HT-29 (cell line): ENCODE results near the gene ERLIN1. TPM values are rescaled to one million over a fixed set of nuclear protein-coding genes. Genes with fewer than 3 reads are reported as not detected.

Experiments used
- total RNA-seq: library from RNA; depleted of rRNA; stranded (reverse); fragments of >200 nt; shearing (Covaris generic); gene quantifications from 2 replicates; pipeline ENCODE4 v1.2.3, GENCODE V29; 2014; rRNA removed

Gene ERLIN1
- total RNA-seq, 1 experiment from 2014 or later, result 12.5 TPM

Other genes starting within 250 kb of the ERLIN1 start
- 12.0 and 14.4 TPM in 2 replicates for gene DNMBP, start 176.1 kb downstream of the ERLIN1 start, total RNA-seq
- gene CPN1, start 104.2 kb downstream of the ERLIN1 start, total RNA-seq, result not detected in 2 replicates
- 14.7 and 15.2 TPM in 2 replicates for gene CHUK, start 43.6 kb upstream of the ERLIN1 start, total RNA-seq
- 18.1 and 19.5 TPM in 2 replicates for gene CWF19L1, start 81.6 kb upstream of the ERLIN1 start, total RNA-seq
- 24.5 and 37.6 TPM in 2 replicates for gene BLOC1S2, start 100.7 kb upstream of the ERLIN1 start, total RNA-seq
- gene PKD2L1, start 144.2 kb upstream of the ERLIN1 start, total RNA-seq, result 0.21 TPM in 1 of 2 replicates, not detected in the other
- 253 and 267 TPM in 2 replicates for gene SCD, start 161.2 kb upstream of the ERLIN1 start, total RNA-seq